ENCODE measurements around the gene EFEMP1. TPM values are rescaled to one million over a fixed set of nuclear protein-coding genes. Genes with fewer than 3 reads are reported as not detected.

The EFEMP1 gene
- total and polyA plus RNA-seq, 2 of the 13 experiments (the other 11 are each of a cell fraction or from before 2014, with no cell fraction given) = not detected

DNA sequence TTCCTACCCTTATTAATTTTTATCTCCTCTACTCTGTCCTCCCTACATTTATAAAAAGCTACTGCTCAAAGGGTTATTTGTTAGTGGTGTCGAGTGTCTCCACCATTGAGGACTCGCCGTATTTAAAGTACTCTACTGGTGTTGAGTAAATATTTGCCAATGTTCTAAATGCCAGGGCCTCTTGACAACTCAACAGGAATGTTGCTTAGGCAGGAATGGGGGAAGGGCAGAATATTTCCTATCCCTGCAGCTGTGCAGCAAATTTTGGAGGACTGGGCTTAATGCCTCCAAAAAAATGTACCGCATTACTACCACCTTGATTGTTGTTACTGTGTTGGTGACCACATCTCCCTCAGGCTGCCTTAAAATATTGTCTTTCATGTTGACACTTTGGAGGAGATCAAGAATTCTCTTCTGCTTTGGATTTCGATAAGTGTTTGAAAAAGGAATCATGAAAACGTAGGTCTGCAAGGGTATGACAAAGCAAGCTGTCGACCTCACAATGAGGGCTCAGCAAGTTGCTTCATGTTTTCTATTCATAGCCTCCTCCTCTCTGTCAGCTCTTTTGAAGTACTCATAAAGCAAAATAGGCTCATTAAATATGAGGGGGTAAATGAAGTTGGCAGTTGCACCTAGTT is 84.3 kb downstream of the EFEMP1 start (continued):
- 0 out of 2 replicates have a peak, but pooled peaks have one; percentile 31 for TF ChIP-seq RNF2 (conservative IDR thresholded peaks at IDR 0.05; ENCODE audit: low read depth)
- TF ChIP-seq, protein P1, sequence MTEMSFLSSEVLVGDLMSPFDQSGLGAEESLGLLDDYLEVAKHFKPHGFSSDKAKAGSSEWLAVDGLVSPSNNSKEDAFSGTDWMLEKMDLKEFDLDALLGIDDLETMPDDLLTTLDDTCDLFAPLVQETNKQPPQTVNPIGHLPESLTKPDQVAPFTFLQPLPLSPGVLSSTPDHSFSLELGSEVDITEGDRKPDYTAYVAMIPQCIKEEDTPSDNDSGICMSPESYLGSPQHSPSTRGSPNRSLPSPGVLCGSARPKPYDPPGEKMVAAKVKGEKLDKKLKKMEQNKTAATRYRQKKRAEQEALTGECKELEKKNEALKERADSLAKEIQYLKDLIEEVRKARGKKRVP (CRISPR knock-in tag; IDR thresholded peaks at IDR 0.05) = peak in 1 of 2 experiments; percentile 74; a peak in 2 of 4 replicates
- TF ChIP-seq, protein P2, sequence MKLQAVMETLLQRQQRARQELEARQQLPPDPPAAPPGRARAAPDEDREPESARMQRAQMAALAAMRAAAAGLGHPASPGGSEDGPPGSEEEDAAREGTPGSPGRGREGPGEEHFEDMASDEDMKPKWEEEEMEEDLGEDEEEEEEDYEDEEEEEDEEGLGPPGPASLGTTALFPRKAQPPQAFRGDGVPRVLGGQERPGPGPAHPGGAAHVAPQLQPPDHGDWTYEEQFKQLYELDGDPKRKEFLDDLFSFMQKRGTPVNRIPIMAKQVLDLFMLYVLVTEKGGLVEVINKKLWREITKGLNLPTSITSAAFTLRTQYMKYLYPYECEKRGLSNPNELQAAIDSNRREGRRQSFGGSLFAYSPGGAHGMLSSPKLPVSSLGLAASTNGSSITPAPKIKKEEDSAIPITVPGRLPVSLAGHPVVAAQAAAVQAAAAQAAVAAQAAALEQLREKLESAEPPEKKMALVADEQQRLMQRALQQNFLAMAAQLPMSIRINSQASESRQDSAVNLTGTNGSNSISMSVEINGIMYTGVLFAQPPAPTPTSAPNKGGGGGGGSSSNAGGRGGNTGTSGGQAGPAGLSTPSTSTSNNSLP (IDR thresholded peaks at IDR 0.05; ENCODE audit: low read depth, low read length) = peak; percentile 69; the same call in 1 of the 2 replicates
- peak; percentile 56; the same call in 1 of the 2 replicates for TF ChIP-seq MED1 (CRISPR knock-in tag; IDR thresholded peaks at IDR 0.05)
- peak; percentile 62; the same call in 1 of the 2 replicates for TF ChIP-seq ZNF772 (CRISPR knock-in tag; IDR thresholded peaks at IDR 0.05)
- TF ChIP-seq ASH2L (IDR thresholded peaks at IDR 0.05; ENCODE audit: insufficient read length, low read depth, low read length) = peak; percentile 63
- TF ChIP-seq, protein P3, sequence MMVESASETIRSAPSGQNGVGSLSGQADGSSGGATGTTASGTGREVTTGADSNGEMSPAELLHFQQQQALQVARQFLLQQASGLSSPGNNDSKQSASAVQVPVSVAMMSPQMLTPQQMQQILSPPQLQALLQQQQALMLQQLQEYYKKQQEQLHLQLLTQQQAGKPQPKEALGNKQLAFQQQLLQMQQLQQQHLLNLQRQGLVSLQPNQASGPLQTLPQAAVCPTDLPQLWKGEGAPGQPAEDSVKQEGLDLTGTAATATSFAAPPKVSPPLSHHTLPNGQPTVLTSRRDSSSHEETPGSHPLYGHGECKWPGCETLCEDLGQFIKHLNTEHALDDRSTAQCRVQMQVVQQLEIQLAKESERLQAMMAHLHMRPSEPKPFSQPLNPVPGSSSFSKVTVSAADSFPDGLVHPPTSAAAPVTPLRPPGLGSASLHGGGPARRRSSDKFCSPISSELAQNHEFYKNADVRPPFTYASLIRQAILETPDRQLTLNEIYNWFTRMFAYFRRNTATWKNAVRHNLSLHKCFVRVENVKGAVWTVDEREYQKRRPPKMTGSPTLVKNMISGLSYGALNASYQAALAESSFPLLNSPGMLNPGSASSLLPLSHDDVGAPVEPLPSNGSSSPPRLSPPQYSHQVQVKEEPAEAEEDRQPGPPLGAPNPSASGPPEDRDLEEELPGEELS (CRISPR knock-in tag; IDR thresholded peaks at IDR 0.05) = peak; percentile 97
- peak; percentile 46; the same call in 1 of the 2 replicates for TF ChIP-seq RAD21 (CRISPR knock-in tag; IDR thresholded peaks at IDR 0.05)
- no peak for TF ChIP-seq ELF4 (CRISPR knock-in tag; IDR thresholded peaks at IDR 0.05; ENCODE audit: borderline replicate concordance)
- TF ChIP-seq MIXL1 (CRISPR knock-in tag; IDR thresholded peaks at IDR 0.05) = peak; percentile 74; the same call in 1 of the 2 replicates
- TF ChIP-seq ZNF780A (CRISPR knock-in tag; IDR thresholded peaks at IDR 0.05) = 0 out of 2 replicates have a peak, but pooled peaks have one; percentile 44
- TF ChIP-seq, protein P4, sequence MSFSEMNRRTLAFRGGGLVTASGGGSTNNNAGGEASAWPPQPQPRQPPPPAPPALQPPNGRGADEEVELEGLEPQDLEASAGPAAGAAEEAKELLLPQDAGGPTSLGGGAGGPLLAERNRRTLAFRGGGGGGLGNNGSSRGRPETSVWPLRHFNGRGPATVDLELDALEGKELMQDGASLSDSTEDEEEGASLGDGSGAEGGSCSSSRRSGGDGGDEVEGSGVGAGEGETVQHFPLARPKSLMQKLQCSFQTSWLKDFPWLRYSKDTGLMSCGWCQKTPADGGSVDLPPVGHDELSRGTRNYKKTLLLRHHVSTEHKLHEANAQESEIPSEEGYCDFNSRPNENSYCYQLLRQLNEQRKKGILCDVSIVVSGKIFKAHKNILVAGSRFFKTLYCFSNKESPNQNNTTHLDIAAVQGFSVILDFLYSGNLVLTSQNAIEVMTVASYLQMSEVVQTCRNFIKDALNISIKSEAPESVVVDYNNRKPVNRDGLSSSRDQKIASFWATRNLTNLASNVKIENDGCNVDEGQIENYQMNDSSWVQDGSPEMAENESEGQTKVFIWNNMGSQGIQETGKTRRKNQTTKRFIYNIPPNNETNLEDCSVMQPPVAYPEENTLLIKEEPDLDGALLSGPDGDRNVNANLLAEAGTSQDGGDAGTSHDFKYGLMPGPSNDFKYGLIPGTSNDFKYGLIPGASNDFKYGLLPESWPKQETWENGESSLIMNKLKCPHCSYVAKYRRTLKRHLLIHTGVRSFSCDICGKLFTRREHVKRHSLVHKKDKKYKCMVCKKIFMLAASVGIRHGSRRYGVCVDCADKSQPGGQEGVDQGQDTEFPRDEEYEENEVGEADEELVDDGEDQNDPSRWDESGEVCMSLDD (CRISPR knock-in tag; IDR thresholded peaks at IDR 0.05; ENCODE audit: borderline replicate concordance) = no peak; the same call in 1 of the 2 replicates
- TF ChIP-seq NFE2L2 (IDR thresholded peaks at IDR 0.05; ENCODE audit: low read length) = no peak
- peak; percentile 91 for TF ChIP-seq MEIS2 (CRISPR knock-in tag; IDR thresholded peaks at IDR 0.05)
- no peak for TF ChIP-seq RELA (CRISPR knock-in tag; IDR thresholded peaks at IDR 0.05)
- peak; percentile 89 for TF ChIP-seq ZNF331 (CRISPR knock-in tag; IDR thresholded peaks at IDR 0.05)
- TF ChIP-seq ZNF761 (CRISPR knock-in tag; conservative IDR thresholded peaks at IDR 0.05) = no peak
- peak; percentile 66; the same call in 1 of the 2 replicates for TF ChIP-seq NR2F2 (IDR thresholded peaks at IDR 0.05; ENCODE audit: borderline replicate concordance, low read depth)
- peak; percentile 88; the same call in 1 of the 2 replicates for TF ChIP-seq SMAD3 (CRISPR knock-in tag; IDR thresholded peaks at IDR 0.05)
- TF ChIP-seq HDAC2 (CRISPR knock-in tag; IDR thresholded peaks at IDR 0.05) = peak; percentile 89
- TF ChIP-seq ZNF550 (CRISPR knock-in tag; IDR thresholded peaks at IDR 0.05; ENCODE audit: borderline replicate concordance) = no peak
- TF ChIP-seq ZNF543 (CRISPR knock-in tag; IDR thresholded peaks at IDR 0.05) = no peak
- no peak for TF ChIP-seq ZNF292 (CRISPR knock-in tag; IDR thresholded peaks at IDR 0.05; ENCODE audit: borderline replicate concordance, low read depth)
- TF ChIP-seq HMG20B (CRISPR knock-in tag; conservative IDR thresholded peaks at IDR 0.05) = peak; percentile 97
